PC-3 (cell line): ENCODE measurements around the gene MICALL2. TPM values are rescaled to one million over a fixed set of nuclear protein-coding genes. Genes with fewer than 3 reads are reported as not detected.

Source experiments
- ATAC-seq: fragments of 200-7000 bp; cut with Tn5 transposase; 2 replicates; pipeline ENCODE4 v1.9.1; 2020; ENCODE audit warnings: mild to moderate bottlenecking, moderate library complexity
- BruUV-seq: library from RNA; stranded (reverse); fragments of 400-500 nt; replicated peaks from 2 replicates; lab custom pipeline; 2021; lab: Mats Ljungman, UMichigan
- CTCF ChIA-PET: fragments of 300-600 bp; sonication (Branson Sonifier 250); formaldehyde crosslinking; loops from one replicate; lab custom pipeline; 2022; ENCODE audit warnings: antibody characterized with exemption; lab: Charles Lee
- POLR2A ChIA-PET: fragments of 300-600 bp; sonication (Branson Sonifier 250); formaldehyde crosslinking; loops from one replicate; lab custom pipeline; 2022; ENCODE audit warnings: antibody characterized with exemption; ENCODE audit not compliant: unreplicated experiment; lab: Charles Lee
- DNase-seq: peaks from one replicate; pipeline ENCODE4 v3.0.0-alpha.2; 2015
- H2AFZ ChIP-seq: fragments of 300-600 bp; sonication (generic); 2 replicates; pipeline ENCODE4 v1.6.0; 2016; ENCODE audit warnings: antibody characterized with exemption, low read length
- H3F3A ChIP-seq: fragments of 300-600 bp; sonication (generic); one replicate; pipeline ENCODE4 v1.6.0; 2017; ENCODE audit warnings: antibody characterized with exemption, low read length, control low read depth, mild to moderate bottlenecking; ENCODE audit not compliant: unreplicated experiment
- H3K27ac ChIP-seq: fragments of 300-600 bp; sonication (generic); 2 replicates; pipeline ENCODE4 v1.5.1; 2016; ENCODE audit warnings: mild to moderate bottlenecking, low read length
- H3K27me3 ChIP-seq: fragments of 300-600 bp; sonication (generic); 2 replicates; pipeline ENCODE4 v1.6.1; 2016; ENCODE audit warnings: low read length, mixed read lengths
- H3K36me3 ChIP-seq: fragments of 300-600 bp; sonication (generic); 2 replicates; pipeline ENCODE4 v1.6.1; 2016; ENCODE audit warnings: low read depth, mixed run types, low read length, mixed read lengths
- H3K4me1 ChIP-seq: fragments of 300-600 bp; sonication (generic); 2 replicates; pipeline ENCODE4 v1.5.1; 2016; ENCODE audit warnings: low read length; ENCODE audit not compliant: insufficient read depth
- H3K4me2 ChIP-seq: fragments of 300-600 bp; sonication (generic); 2 replicates; pipeline ENCODE4 v1.6.0; 2016; ENCODE audit warnings: low read length
- H3K4me3 ChIP-seq: fragments of 300-600 bp; sonication (generic); 2 replicates; pipeline ENCODE4 v1.5.1; 2016; ENCODE audit warnings: mild to moderate bottlenecking, low read length, mixed read lengths
- H3K79me2 ChIP-seq: fragments of 300-600 bp; sonication (generic); 2 replicates; pipeline ENCODE4 v1.6.1; 2017; ENCODE audit warnings: low read length, mixed read lengths
- H3K9ac ChIP-seq: fragments of 300-600 bp; sonication (generic); 2 replicates; pipeline ENCODE4 v1.6.0; 2016; ENCODE audit warnings: mild to moderate bottlenecking, low read length
- H3K9me2 ChIP-seq: fragments of 300-600 bp; sonication (generic); replicated peaks from 2 replicates; pipeline ENCODE4 v1.6.1; 2016; ENCODE audit warnings: mixed run types, low read length, mixed read lengths
- H3K9me3 ChIP-seq: fragments of 300-600 bp; sonication (generic); 2 replicates; pipeline ENCODE4 v1.6.1; 2016; ENCODE audit warnings: low read length, mixed read lengths
- H4K20me1 ChIP-seq: fragments of 300-600 bp; sonication (generic); 2 replicates; pipeline ENCODE4 v1.6.1; 2016; ENCODE audit warnings: low read length, mixed read lengths
- CTCF ChIP-seq: fragments of 300-600 bp; sonication (generic); conservative IDR thresholded peaks from 2 replicates; pipeline ENCODE4 v1.5.1; 2017; ENCODE audit warnings: antibody characterized with exemption, low read depth, mild to moderate bottlenecking, low read length
- EZH2 ChIP-seq: fragments of 300-600 bp; sonication (generic); IDR thresholded peaks from one replicate; pipeline ENCODE4 v1.6.1; 2017; ENCODE audit warnings: antibody characterized with exemption, mild to moderate bottlenecking, low read length; ENCODE audit not compliant: unreplicated experiment
- EZH2phosphoT487 ChIP-seq: fragments of 300-600 bp; sonication (generic); IDR thresholded peaks from 2 replicates; pipeline ENCODE4 v1.6.1; 2018; ENCODE audit warnings: mild to moderate bottlenecking, antibody characterized with exemption, low read length, borderline replicate concordance
- intact Hi-C: fragments of 100-400 bp; cut with micrococcal nuclease; formaldehyde crosslinking; loops from 2 replicates; pipeline ENCODE4 v1.9.0; 2023
- total RNA-seq: library from RNA; depleted of rRNA; stranded (reverse); fragments of >200 nt; gene quantifications from 2 replicates; pipeline ENCODE4 v1.2.3, GENCODE V29; 2014

The MICALL2 gene
- total RNA-seq, 1 experiment from 2014 or later, result 52.8 TPM

- H3K27ac ChIP-seq, result no peak overlapping the region
- no peak overlapping the region for H3K4me3 ChIP-seq
- ATAC-seq, result peak; percentile 33
- intact Hi-C loops, result no loop called here
- H3K27me3 ChIP-seq, result peaks cover 75% of the 10 kb centered on the region
- TF ChIP-seq EZH2 (no peak), EZH2phosphoT487 (no peak), CTCF (no peak)
- H3K4me1 ChIP-seq, result no peaks in the 10 kb centered on the region
- H3K9me3 ChIP-seq, result no peaks in the 10 kb centered on the region
- H3K9ac ChIP-seq, result no peak overlapping the region
- no TSS peak for BruUV-seq
- no peaks in the 10 kb centered on the region for H4K20me1 ChIP-seq
- H3K79me2 ChIP-seq, result no peaks in the 10 kb centered on the region
- ChIA-PET POLR2A (no interaction called here), CTCF (no interaction called here)
- H3K4me2 ChIP-seq, result no peak overlapping the region
- no peaks in the 10 kb centered on the region for H3K36me3 ChIP-seq
- H3F3A ChIP-seq, result no peaks in the 10 kb centered on the region
- no peak overlapping the region for H2AFZ ChIP-seq
- no peaks in the 10 kb centered on the region for H3K9me2 ChIP-seq
- DNase-seq, result no peak
These were observed 72.5 kb downstream of the MICALL2 start for GRCh38 chr7:1386623-1387220.

GRCh38 chr7:1385809-1386622, 73.3 kb downstream of the MICALL2 start:
- POLR2A ChIA-PET, result no interaction called here
- Histone ChIP-seq H2AFZ (no peak overlapping the region), H3K27ac (no peak overlapping the region), H4K20me1 (no peaks in the 10 kb centered on the region), H3K4me1 (no peaks in the 10 kb centered on the region), H3K4me2 (no peak overlapping the region), H3K36me3 (no peaks in the 10 kb centered on the region), H3K9ac (no peak overlapping the region), H3K27me3 (peaks cover 68% of the 10 kb centered on the region), H3K9me3 (no peaks in the 10 kb centered on the region), H3K9me2 (no peaks in the 10 kb centered on the region), H3K79me2 (no peaks in the 10 kb centered on the region), H3F3A (no peaks in the 10 kb centered on the region), H3K4me3 (no peak overlapping the region)
- TF ChIP-seq EZH2, result no peak
- no peak for TF ChIP-seq CTCF
- no peak for TF ChIP-seq EZH2phosphoT487
- BruUV-seq, result no TSS peak
- CTCF ChIA-PET, result no interaction called here
- DNase-seq (no peak), ATAC-seq (peak; percentile 15; the same call in 1 of the 2 replicates)
- intact Hi-C loops, result no loop called here
